HEK293T (cell line): ENCODE results near the gene RRM1.

Source experiments
- BHLHE40 ChIP-seq: fragments of 450-650 bp; IDR thresholded peaks from 2 replicates; pipeline ENCODE4 v1.6.1; 2016; ENCODE audit warnings: mild to moderate bottlenecking, moderate library complexity, borderline replicate concordance
- ELF4 ChIP-seq: fragments of 450-650 bp; IDR thresholded peaks from 2 replicates; pipeline ENCODE4 v1.6.1; 2017; ENCODE audit warnings: antibody characterized with exemption
- FOXA1 ChIP-seq: fragments of 450-650 bp; IDR thresholded peaks from 2 replicates; pipeline ENCODE4 v1.6.1; 2016; ENCODE audit warnings: mild to moderate bottlenecking
- FOXK2 ChIP-seq: fragments of 450-650 bp; IDR thresholded peaks from 2 replicates; pipeline ENCODE4 v1.6.1; 2016; ENCODE audit warnings: mild to moderate bottlenecking
- HDGF ChIP-seq: fragments of 450-650 bp; IDR thresholded peaks from 2 replicates; pipeline ENCODE4 v1.6.1; 2017; ENCODE audit warnings: antibody characterized with exemption, borderline replicate concordance
- LEF1 ChIP-seq: fragments of 450-650 bp; IDR thresholded peaks from 2 replicates; pipeline ENCODE4 v1.6.1; 2017; ENCODE audit warnings: mild to moderate bottlenecking, borderline replicate concordance
- NFRKB ChIP-seq: fragments of 450-650 bp; IDR thresholded peaks from 2 replicates; pipeline ENCODE4 v1.6.1; 2016; ENCODE audit warnings: mild to moderate bottlenecking, moderate library complexity
- SP1 ChIP-seq: fragments of 450-650 bp; IDR thresholded peaks from 2 replicates; pipeline ENCODE4 v1.6.1; 2017
- SUZ12 ChIP-seq: fragments of 450-650 bp; IDR thresholded peaks from 2 replicates; pipeline ENCODE4 v1.6.1; 2016; ENCODE audit warnings: mild to moderate bottlenecking
- ZNF384 ChIP-seq: fragments of 450-650 bp; IDR thresholded peaks from 2 replicates; pipeline ENCODE4 v1.6.1; 2016
- TF ChIP-seq, protein P1 (sequence below): fragments of 450-650 bp; IDR thresholded peaks from 2 replicates; pipeline ENCODE4 v1.6.1; 2016

DNA sequence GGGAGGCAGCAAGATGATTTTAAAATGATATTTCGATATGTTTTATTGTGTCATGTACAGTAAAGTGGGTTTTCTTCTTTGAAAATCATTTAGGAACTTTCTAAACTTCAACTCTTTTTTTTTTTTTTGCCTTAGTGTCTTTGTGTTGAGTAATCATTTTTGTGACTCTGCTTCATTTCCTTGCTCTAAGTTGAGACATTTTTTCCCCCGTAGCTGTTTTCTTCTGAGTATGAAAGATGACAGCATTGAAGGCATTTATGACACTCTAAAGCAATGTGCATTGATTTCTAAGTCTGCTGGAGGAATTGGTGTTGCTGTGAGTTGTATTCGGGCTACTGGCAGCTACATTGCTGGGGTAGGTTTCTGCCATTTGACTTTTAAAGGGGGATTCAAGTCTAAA lies 23.5 kb downstream of the RRM1 start:
- TF ChIP-seq FOXK2 = no peak
- TF ChIP-seq HDGF = no peak
- no peak for TF ChIP-seq FOXA1
- no peak for TF ChIP-seq ZNF384
- no peak for TF ChIP-seq SP1
- TF ChIP-seq SUZ12 = no peak
- TF ChIP-seq BHLHE40 = no peak
- TF ChIP-seq NFRKB = no peak
- no peak for TF ChIP-seq LEF1
- TF ChIP-seq ELF4 = no peak
- TF ChIP-seq, protein P1, sequence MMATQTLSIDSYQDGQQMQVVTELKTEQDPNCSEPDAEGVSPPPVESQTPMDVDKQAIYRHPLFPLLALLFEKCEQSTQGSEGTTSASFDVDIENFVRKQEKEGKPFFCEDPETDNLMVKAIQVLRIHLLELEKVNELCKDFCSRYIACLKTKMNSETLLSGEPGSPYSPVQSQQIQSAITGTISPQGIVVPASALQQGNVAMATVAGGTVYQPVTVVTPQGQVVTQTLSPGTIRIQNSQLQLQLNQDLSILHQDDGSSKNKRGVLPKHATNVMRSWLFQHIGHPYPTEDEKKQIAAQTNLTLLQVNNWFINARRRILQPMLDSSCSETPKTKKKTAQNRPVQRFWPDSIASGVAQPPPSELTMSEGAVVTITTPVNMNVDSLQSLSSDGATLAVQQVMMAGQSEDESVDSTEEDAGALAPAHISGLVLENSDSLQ = no peak
